ENCODE data around the gene CCDC86. TPM values are rescaled to one million over a fixed set of nuclear protein-coding genes. Genes with fewer than 3 reads are reported as not detected.
"Not testable (repeated sequence)": the region's sequence is repeated elsewhere in the genome, so short reads cannot be mapped to it uniquely, and the experiment has no call there.

CCDC86 gene
- total and polyA plus RNA-seq, 10 of the 15 experiments (the other 5 are each of a cell fraction or from before 2014, with no cell fraction given) = 2.0 to 87.2 (median 38.7) TPM

DNA sequence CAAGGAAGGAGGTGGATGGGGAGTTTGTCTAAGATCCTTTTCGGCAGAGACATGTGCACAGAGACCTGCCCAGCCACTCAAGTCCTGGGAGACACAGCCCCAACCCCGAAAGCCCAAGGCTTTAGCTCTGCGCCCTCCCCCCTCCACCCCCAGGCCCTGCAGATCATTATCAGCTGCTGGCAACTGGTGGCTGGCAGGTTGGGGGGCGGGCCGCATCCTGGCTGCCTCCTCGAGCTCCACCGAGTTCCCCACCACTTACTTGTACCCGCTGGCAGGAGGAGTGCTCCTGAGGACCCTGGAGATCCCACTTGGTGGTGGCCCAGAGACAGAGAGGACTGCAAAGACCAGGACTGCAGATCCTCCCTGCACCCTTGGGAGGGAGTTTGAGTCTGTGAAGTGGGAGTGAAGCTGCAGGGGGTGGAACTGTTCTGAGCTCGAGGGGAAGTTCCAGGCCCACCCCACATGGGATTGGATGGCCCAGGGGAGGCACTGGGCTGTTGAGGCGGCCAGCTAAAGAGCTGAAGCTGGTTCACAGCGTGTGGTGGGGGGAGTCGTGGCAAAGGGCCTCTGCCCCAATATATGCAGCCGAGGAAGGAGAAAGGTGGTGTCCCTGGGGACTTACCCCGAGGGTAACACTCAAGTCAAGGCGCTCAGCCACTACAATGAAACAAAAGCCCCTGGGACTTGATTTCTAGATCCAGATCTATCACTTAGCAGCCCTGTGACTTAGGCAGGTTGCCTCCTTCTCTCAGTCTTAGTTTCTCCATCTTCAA lies 19.9 kb upstream of the CCDC86 start (continued):
- TF ChIP-seq NBN (IDR thresholded peaks at IDR 0.05) (0 out of 2 replicates have a peak, but pooled peaks have one; percentile 32), FOXK2 (IDR thresholded peaks at IDR 0.05) (no peak), ZNF217 (IDR thresholded peaks at IDR 0.05) (no peak), SMAD5 (IDR thresholded peaks at IDR 0.05; ENCODE audit: low read depth) (no peak), CEBPB (IDR thresholded peaks at IDR 0.05; ENCODE audit: borderline replicate concordance in 1 of 2, low read depth in 2 of 2, low read length in 2 of 2) (no peak), KLF5 (IDR thresholded peaks at IDR 0.05; ENCODE audit: partially characterized antibody) (no peak), MYC (IDR thresholded peaks at IDR 0.05; ENCODE audit: insufficient read depth, insufficient read length, insufficient replicate concordance, low read length, severe bottlenecking) (no peak), PAX8 (IDR thresholded peaks at IDR 0.05) (no peak), TCF12 (IDR thresholded peaks at IDR 0.05; ENCODE audit: low read depth, low read length) (no peak), FOXM1 (IDR thresholded peaks at IDR 0.05; ENCODE audit: low read depth, low read length) (no peak), E4F1 (IDR thresholded peaks at IDR 0.05; ENCODE audit: borderline replicate concordance, partially characterized antibody) (no peak)

DNA sequence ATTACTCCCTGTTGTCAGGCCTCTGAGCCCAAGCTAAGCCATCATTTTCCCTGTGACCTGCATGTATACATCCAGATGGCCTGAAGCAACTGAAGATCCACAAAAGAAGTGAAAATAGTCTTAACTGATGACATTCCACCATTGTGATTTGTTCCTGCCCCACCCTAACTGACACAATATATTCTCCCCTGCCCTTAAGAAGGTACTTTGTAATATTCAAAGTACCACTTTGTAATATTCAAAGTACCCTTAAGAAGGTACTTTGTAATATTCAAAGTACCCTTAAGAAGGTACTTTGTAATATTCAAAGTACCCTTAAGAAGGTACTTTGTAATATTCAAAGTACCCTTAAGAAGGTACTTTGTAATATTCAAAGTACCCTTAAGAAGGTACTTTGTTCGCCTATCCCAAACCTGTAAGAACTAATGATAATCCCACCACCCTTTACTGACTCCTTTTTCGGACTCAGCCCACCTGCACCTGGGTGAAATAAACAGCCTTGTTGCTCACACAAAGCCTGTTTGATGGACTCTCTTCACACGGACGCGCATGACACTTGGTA lies 18.1 kb upstream of the CCDC86 start:
- ChIA-PET CTCF (interaction anchor here (3.7 kb wide), 1 partner anchor 8 kb away, joined by 41 read pairs; no protein-coding TSS in a partner anchor), SMC1A (ENCODE audit: uncharacterized antibody, unreplicated experiment) (interaction anchor here (0.7 to 5.3 kb wide), 5 partner anchors 9 to 138 kb away, joined by 3 to 37 read pairs (median 3); no protein-coding TSS in a partner anchor)
- RAD21 ChIA-PET (ENCODE audit: unreplicated experiment); H4K20me1 ChIP-seq (ENCODE audit: control insufficient read depth, insufficient read depth); POLR2A ChIA-PET; intact Hi-C loops (cut with micrococcal nuclease; ENCODE audit: unreplicated experiment); H3K27me3 ChIP-seq (replicated peaks in 1 of 2; ENCODE audit: control insufficient read depth in 2 of 2, insufficient read depth in 2 of 2, low read length in 1 of 2); H3K9me3 ChIP-seq (replicated peaks; ENCODE audit: control insufficient read depth, insufficient read depth, low read length); H3K79me2 ChIP-seq (ENCODE audit: control insufficient read depth, insufficient read depth, low read length); H3K4me1 ChIP-seq (ENCODE audit: control insufficient read depth, insufficient read depth, low read length); H3K36me3 ChIP-seq (ENCODE audit: control insufficient read depth in 2 of 2, insufficient read depth in 2 of 2, low read length in 1 of 2); H3K4me3 ChIP-seq; H3K4me2 ChIP-seq (ENCODE audit: control insufficient read depth, insufficient read depth); in situ Hi-C loops (cut with MboI); FAIRE-seq; H2AFZ ChIP-seq (ENCODE audit: control insufficient read depth, low read depth, low read length); BruUV-seq (replicated peaks); DNase-seq (ENCODE audit: low read depth, low spot score); H3K27ac ChIP-seq (ENCODE audit: control insufficient read depth, insufficient read depth); ATAC-seq; H3K9ac ChIP-seq (ENCODE audit: control insufficient read depth, insufficient read depth, low read length): not testable (repeated sequence)
- WGBS (ENCODE audit: insufficient coverage, insufficient replicate concordance, low lambda C conversion rate, missing lambda C conversion rate) = 44% methylated on average over 5 of the region's 5 CpGs

Measured in GM12878 (cell line).